Activated CD4-positive, alpha-beta T cell treated with anti-CD3 and anti-CD28 coated beads for 1 hour (primary cell): Measurements from ENCODE around the gene ARL15.

Source experiments
- DNase-seq: peaks from one replicate; pipeline ENCODE4 v3.0.0-alpha.2; 2020

The ARL15 gene

GRCh38 chr5:53970475-53970874 is 339.9 kb downstream of the ARL15 start:
- no peak for DNase-seq

GRCh38 chr5:53969176-53969730 is 341.1 kb downstream of the ARL15 start:
- no peak for DNase-seq

GRCh38 chr5:53965459-53965858 is 344.9 kb downstream of the ARL15 start:
- DNase-seq: no peak

GRCh38 chr5:53963958-53964357 is 346.4 kb downstream of the ARL15 start:
- no peak for DNase-seq

GRCh38 chr5:53962306-53962705 is 348.1 kb downstream of the ARL15 start:
- DNase-seq: no peak

- DNase-seq: no peak
Observed at GRCh38 chr5:53956632-53957031, 353.7 kb downstream of the ARL15 start.

GRCh38 chr5:53956196-53956595 is 354.2 kb downstream of the ARL15 start:
- no peak for DNase-seq

- DNase-seq: no peak
Observed at GRCh38 chr5:53950621-53951020, 359.8 kb downstream of the ARL15 start.

GRCh38 chr5:53948598-53948997 is 361.8 kb downstream of the ARL15 start:
- no peak for DNase-seq

GRCh38 chr5:53946405-53947100 is 363.8 kb downstream of the ARL15 start:
- DNase-seq: no peak

- no peak for DNase-seq
Observed at GRCh38 chr5:53944981-53945380, 365.4 kb downstream of the ARL15 start.

- no peak for DNase-seq
Observed at GRCh38 chr5:53943938-53944337, 366.4 kb downstream of the ARL15 start.

GRCh38 chr5:53942724-53943123 is 367.6 kb downstream of the ARL15 start:
- DNase-seq: no peak

- DNase-seq: no peak
Observed at GRCh38 chr5:53940921-53941320, 369.5 kb downstream of the ARL15 start.

- DNase-seq: no peak
Observed at GRCh38 chr5:53937467-53937866, 372.9 kb downstream of the ARL15 start.

- DNase-seq: no peak
Observed at GRCh38 chr5:53936481-53937352, 373.7 kb downstream of the ARL15 start.

GRCh38 chr5:53934151-53934820 is 376.1 kb downstream of the ARL15 start:
- DNase-seq: no peak

- DNase-seq: no peak
Observed at GRCh38 chr5:53932351-53932750, 378.0 kb downstream of the ARL15 start.

GRCh38 chr5:53930457-53930856 is 379.9 kb downstream of the ARL15 start:
- no peak for DNase-seq

- DNase-seq: no peak
Observed at GRCh38 chr5:53929570-53929969, 380.8 kb downstream of the ARL15 start.

GRCh38 chr5:53929152-53929551 is 381.2 kb downstream of the ARL15 start:
- DNase-seq: no peak

- DNase-seq: no peak
Observed at GRCh38 chr5:53928641-53929040, 381.7 kb downstream of the ARL15 start.

GRCh38 chr5:53927668-53928247 is 382.6 kb downstream of the ARL15 start:
- DNase-seq: no peak
